ENCODE measurements around the gene MUC12.
"Not testable (repeated sequence)": the region's sequence is repeated elsewhere in the genome, so short reads cannot be mapped to it uniquely, and the experiment has no call there.

MUC12 gene

DNA sequence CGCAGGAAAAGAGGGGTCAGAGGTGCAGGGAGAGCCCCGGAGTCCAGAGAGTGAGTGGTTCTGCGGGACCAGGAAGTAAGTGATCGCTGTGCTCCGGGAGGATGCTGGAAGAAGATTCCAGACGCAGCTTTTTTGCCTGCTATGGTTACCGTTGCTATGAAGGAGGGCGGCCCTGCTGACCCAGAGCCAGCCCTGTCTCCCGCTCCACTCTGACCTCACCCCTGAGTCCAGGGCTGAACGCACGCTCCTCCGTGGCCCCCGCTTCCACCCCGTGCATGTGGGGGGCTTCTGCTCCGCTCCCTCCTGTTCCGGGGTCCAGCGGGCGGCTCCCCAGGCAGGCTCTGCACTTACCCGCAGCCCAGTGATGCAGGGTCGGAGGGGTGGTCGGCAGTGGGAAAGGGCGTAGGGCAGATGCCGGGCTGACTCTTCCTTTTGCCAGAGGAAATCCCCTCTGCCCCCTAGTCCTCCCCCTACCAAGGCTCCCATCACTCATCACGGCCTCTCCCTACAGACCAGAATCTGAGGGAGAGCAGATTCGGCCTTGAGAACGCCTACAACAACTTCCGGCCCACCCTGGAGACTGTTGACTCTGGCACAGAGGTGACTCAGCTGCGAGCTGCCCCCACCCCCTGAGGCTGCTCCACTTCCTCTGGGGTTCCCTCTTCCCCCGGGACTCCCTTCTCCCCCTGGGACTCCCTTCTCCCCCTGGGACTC is 47.9 kb downstream of the MUC12 start:
- Histone ChIP-seq H3K36me3 (ENCODE audit: control insufficient read depth, insufficient read depth, low read length) (peaks cover 23% of the 10 kb centered on the region), H3K4me1 (ENCODE audit: control insufficient read depth, insufficient read depth, low read length, poor library complexity, severe bottlenecking) (peaks cover 10% of the 10 kb centered on the region), H3K9me3 (ENCODE audit: control insufficient read depth, low read length) (no peaks in the 10 kb centered on the region), H3K4me3 (ENCODE audit: extremely low read depth, insufficient read depth, low read length, poor library complexity, severe bottlenecking) (peak overlapping the region; percentile 52), H3K27ac (ENCODE audit: low read depth, low read length, severe bottlenecking) (peak overlapping the region; percentile 100)
- 1 to 2% methylated on average over 17 to 19 of the region's 29 CpGs for WGBS, 2 experiments (ENCODE audit: insufficient coverage in 2 of 2)

GRCh38 chr7:101018271-101019167 is 49.2 kb downstream of the MUC12 start:
- Histone ChIP-seq H3K4me1 (ENCODE audit: control insufficient read depth, insufficient read depth, low read length, poor library complexity, severe bottlenecking) (peaks cover 10% of the 10 kb centered on the region), H3K4me3 (ENCODE audit: extremely low read depth, insufficient read depth, low read length, poor library complexity, severe bottlenecking) (peak overlapping the region; percentile 21), H3K27ac (ENCODE audit: low read depth, low read length, severe bottlenecking) (peak overlapping the region; percentile 87), H3K36me3 (ENCODE audit: control insufficient read depth, insufficient read depth, low read length) (peaks cover 11% of the 10 kb centered on the region), H3K9me3 (ENCODE audit: control insufficient read depth, low read length) (no peaks in the 10 kb centered on the region)
- 18 to 26% methylated on average over 8 to 11 of the region's 14 CpGs for WGBS, 2 experiments (ENCODE audit: insufficient coverage in 2 of 2)

DNA sequence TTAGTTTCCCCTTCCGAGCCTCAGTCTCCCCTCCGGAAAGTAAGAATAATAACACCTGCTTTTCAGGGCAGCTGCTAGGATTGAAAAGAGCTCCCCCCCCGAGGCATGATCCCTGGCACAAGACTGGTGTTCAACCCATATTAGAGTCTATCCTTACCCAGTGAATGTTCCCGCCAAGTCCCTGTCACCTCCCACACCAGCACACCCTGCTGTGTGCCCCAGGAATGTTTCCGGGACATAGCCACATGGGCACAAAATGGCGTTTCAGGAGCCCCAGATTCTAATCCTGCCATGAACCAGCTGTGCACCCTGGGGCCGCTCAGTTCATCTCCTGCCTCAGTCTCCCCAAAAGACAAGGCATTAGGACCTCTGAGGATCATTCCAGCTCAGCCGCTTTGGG is 51.1 kb downstream of the MUC12 start:
- WGBS, 2 experiments (ENCODE audit: insufficient coverage in 2 of 2) = 83% methylated on average over 7 to 8 of the region's 8 CpGs
- H3K4me3 ChIP-seq (ENCODE audit: extremely low read depth, insufficient read depth, low read length, poor library complexity, severe bottlenecking) = no peak overlapping the region
- H3K4me1 ChIP-seq (ENCODE audit: control insufficient read depth, insufficient read depth, low read length, poor library complexity, severe bottlenecking) = peaks cover 10% of the 10 kb centered on the region
- H3K36me3 ChIP-seq (ENCODE audit: control insufficient read depth, insufficient read depth, low read length) = peaks cover under 1% of the 10 kb centered on the region
- no peak overlapping the region for H3K27ac ChIP-seq (ENCODE audit: low read depth, low read length, severe bottlenecking)
- no peaks in the 10 kb centered on the region for H3K9me3 ChIP-seq (ENCODE audit: control insufficient read depth, low read length)

- Histone ChIP-seq H3K27ac (ENCODE audit: low read depth, low read length, severe bottlenecking) (no peak overlapping the region), H3K4me1 (ENCODE audit: control insufficient read depth, insufficient read depth, low read length, poor library complexity, severe bottlenecking) (peaks cover 10% of the 10 kb centered on the region), H3K9me3 (ENCODE audit: control insufficient read depth, low read length) (no peaks in the 10 kb centered on the region), H3K4me3 (ENCODE audit: extremely low read depth, insufficient read depth, low read length, poor library complexity, severe bottlenecking) (no peak overlapping the region), H3K36me3 (ENCODE audit: control insufficient read depth, insufficient read depth, low read length) (no peaks in the 10 kb centered on the region)
- 89% methylated on average over 2 to 3 of the region's 3 CpGs for WGBS, 2 experiments (ENCODE audit: insufficient coverage in 2 of 2)
These were observed 52.3 kb downstream of the MUC12 start for GRCh38 chr7:101021703-101022102.

DNA sequence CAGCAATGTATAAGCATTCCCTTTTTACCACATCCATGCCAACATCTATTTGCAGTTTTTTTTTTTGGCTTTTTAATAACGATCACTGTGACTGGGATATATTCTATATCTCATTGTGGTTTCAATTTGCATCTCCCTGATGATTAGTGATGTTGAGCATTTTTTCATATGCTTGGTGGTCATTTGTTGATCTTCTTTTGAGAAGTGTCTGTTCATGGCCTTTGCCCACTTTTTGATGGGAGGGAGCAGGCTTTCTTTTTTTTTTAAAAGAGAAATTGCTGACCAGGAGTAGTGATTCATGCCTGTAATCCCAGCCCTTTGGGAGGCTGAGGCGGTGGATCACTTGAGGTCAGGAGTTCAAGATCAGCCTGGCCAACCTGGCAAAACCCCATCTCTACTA is 54.5 kb downstream of the MUC12 start:
- Histone ChIP-seq H3K27ac (ENCODE audit: low read depth, low read length, severe bottlenecking) (no peak overlapping the region), H3K36me3 (ENCODE audit: control insufficient read depth, insufficient read depth, low read length) (no peaks in the 10 kb centered on the region), H3K4me3 (ENCODE audit: extremely low read depth, insufficient read depth, low read length, poor library complexity, severe bottlenecking) (no peak overlapping the region), H3K9me3 (ENCODE audit: control insufficient read depth, low read length) (no peaks in the 10 kb centered on the region), H3K4me1 (ENCODE audit: control insufficient read depth, insufficient read depth, low read length, poor library complexity, severe bottlenecking) (peaks cover 1% of the 10 kb centered on the region)
- no CpG with 5 or more reads among the region's 2 CpGs for WGBS, 2 experiments (ENCODE audit: insufficient coverage in 2 of 2)

DNA sequence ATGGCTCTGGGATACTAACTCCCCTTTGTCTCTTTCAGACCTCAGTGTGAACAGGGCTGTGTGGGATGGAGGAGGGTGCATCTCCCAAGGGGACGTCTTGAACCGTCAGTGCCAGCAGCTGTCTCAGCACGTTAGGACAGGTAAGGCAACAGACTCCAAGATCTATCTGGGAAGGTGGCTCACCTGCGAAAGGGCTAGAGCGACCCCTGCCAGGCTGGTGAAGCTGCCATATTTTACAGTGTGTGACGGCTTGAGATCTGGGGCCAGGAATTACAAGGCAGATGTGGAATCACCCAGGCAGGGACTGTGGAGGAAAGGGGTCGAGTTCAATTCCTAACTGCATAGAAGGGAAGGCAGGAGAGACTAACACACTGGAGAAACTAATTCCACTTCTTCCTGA is 61.7 kb downstream of the MUC12 start:
- Histone ChIP-seq H3K4me3 (ENCODE audit: extremely low read depth, insufficient read depth, low read length, poor library complexity, severe bottlenecking) (no peak overlapping the region), H3K4me1 (ENCODE audit: control insufficient read depth, insufficient read depth, low read length, poor library complexity, severe bottlenecking) (no peaks in the 10 kb centered on the region), H3K9me3 (ENCODE audit: control insufficient read depth, low read length) (no peaks in the 10 kb centered on the region), H3K36me3 (ENCODE audit: control insufficient read depth, insufficient read depth, low read length) (no peaks in the 10 kb centered on the region), H3K27ac (ENCODE audit: low read depth, low read length, severe bottlenecking) (no peak overlapping the region)
- WGBS, 2 experiments (ENCODE audit: insufficient coverage in 2 of 2) = 24 to 32% methylated on average over 6 to 7 of the region's 7 CpGs

DNA sequence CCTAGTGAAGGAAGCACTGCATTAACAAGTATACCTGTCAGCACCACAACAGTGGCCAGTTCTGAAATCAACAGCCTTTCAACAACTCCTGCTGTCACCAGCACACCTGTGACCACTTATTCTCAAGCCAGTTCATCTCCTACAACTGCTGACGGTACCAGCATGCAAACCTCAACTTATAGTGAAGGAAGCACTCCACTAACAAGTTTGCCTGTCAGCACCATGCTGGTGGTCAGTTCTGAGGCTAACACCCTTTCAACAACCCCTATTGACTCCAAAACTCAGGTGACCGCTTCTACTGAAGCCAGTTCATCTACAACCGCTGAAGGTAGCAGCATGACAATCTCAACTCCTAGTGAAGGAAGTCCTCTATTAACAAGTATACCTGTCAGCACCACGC is 66.6 kb downstream of the MUC12 start:
- 67 to 69% methylated on average over 4 of the region's 4 CpGs for WGBS, 2 experiments (ENCODE audit: insufficient coverage in 2 of 2)
- no peaks in the 10 kb centered on the region for H3K36me3 ChIP-seq (ENCODE audit: control insufficient read depth, insufficient read depth, low read length)
- H3K27ac ChIP-seq (ENCODE audit: low read depth, low read length, severe bottlenecking) = no peak overlapping the region
- no peaks in the 10 kb centered on the region for H3K4me1 ChIP-seq (ENCODE audit: control insufficient read depth, insufficient read depth, low read length, poor library complexity, severe bottlenecking)
- no peaks in the 10 kb centered on the region for H3K9me3 ChIP-seq (ENCODE audit: control insufficient read depth, low read length)
- H3K4me3 ChIP-seq (ENCODE audit: extremely low read depth, insufficient read depth, low read length, poor library complexity, severe bottlenecking) = no peak overlapping the region

DNA sequence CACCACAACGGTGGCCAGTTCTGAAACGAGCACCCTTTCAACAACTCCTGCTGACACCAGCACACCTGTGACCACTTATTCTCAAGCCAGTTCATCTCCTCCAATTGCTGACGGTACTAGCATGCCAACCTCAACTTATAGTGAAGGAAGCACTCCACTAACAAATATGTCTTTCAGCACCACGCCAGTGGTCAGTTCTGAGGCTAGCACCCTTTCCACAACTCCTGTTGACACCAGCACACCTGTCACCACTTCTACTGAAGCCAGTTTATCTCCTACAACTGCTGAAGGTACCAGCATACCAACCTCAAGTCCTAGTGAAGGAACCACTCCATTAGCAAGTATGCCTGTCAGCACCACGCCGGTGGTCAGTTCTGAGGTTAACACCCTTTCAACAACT is 71.9 kb downstream of the MUC12 start:
- not testable (repeated sequence) for H3K4me1 ChIP-seq (ENCODE audit: control insufficient read depth, insufficient read depth, low read length, poor library complexity, severe bottlenecking); H3K4me3 ChIP-seq (ENCODE audit: extremely low read depth, insufficient read depth, low read length, poor library complexity, severe bottlenecking); H3K27ac ChIP-seq (ENCODE audit: low read depth, low read length, severe bottlenecking); H3K36me3 ChIP-seq (ENCODE audit: control insufficient read depth, insufficient read depth, low read length); H3K9me3 ChIP-seq (ENCODE audit: control insufficient read depth, low read length)
- 77 to 81% methylated on average over 6 of the region's 6 CpGs for WGBS, 2 experiments (ENCODE audit: insufficient coverage in 2 of 2)

DNA sequence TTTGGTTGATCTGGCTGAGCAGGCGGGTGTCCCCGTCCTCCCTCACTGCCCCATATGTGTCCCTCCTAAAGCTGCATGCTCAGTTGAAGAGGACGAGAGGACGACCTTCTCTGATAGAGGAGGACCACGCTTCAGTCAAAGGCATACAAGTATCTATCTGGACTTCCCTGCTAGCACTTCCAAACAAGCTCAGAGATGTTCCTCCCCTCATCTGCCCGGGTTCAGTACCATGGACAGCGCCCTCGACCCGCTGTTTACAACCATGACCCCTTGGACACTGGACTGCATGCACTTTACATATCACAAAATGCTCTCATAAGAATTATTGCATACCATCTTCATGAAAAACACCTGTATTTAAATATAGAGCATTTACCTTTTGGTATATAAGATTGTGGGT is 89.0 kb downstream of the MUC12 start:
- WGBS, 2 experiments (ENCODE audit: insufficient coverage in 2 of 2) = 25 to 32% methylated on average over 6 to 7 of the region's 9 CpGs
- Histone ChIP-seq H3K36me3 (ENCODE audit: control insufficient read depth, insufficient read depth, low read length) (no peaks in the 10 kb centered on the region), H3K9me3 (ENCODE audit: control insufficient read depth, low read length) (no peaks in the 10 kb centered on the region), H3K4me1 (ENCODE audit: control insufficient read depth, insufficient read depth, low read length, poor library complexity, severe bottlenecking) (no peaks in the 10 kb centered on the region), H3K27ac (ENCODE audit: low read depth, low read length, severe bottlenecking) (no peak overlapping the region), H3K4me3 (ENCODE audit: extremely low read depth, insufficient read depth, low read length, poor library complexity, severe bottlenecking) (no peak overlapping the region)

DNA sequence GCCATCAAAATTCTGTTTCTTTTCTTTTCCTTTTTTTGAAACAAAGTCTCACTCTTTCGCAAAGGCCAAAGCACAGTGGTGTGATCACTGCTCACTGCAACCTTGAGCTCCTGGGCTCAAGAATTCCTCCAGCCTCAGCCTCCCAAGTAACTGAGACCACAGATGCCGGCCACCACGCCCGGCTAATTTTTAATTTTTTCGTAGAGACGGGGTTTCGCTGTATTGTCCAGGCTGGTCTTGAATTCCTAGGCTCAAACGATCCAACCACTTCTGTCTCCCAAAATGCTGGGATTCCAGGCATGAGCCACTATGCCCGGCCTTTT is 90.2 kb downstream of the MUC12 start:
- H3K9me3 ChIP-seq (ENCODE audit: control insufficient read depth, low read length) = no peaks in the 10 kb centered on the region
- H3K4me3 ChIP-seq (ENCODE audit: extremely low read depth, insufficient read depth, low read length, poor library complexity, severe bottlenecking) = no peak overlapping the region
- H3K36me3 ChIP-seq (ENCODE audit: control insufficient read depth, insufficient read depth, low read length) = no peaks in the 10 kb centered on the region
- H3K27ac ChIP-seq (ENCODE audit: low read depth, low read length, severe bottlenecking) = no peak overlapping the region
- 24 to 45% methylated on average over 7 of the region's 9 CpGs for WGBS, 2 experiments (ENCODE audit: insufficient coverage in 2 of 2)
- H3K4me1 ChIP-seq (ENCODE audit: control insufficient read depth, insufficient read depth, low read length, poor library complexity, severe bottlenecking) = no peaks in the 10 kb centered on the region

GRCh38 chr7:101060992-101061391 is 91.6 kb downstream of the MUC12 start:
- Histone ChIP-seq H3K9me3 (ENCODE audit: control insufficient read depth, low read length) (no peaks in the 10 kb centered on the region), H3K27ac (ENCODE audit: low read depth, low read length, severe bottlenecking) (no peak overlapping the region), H3K36me3 (ENCODE audit: control insufficient read depth, insufficient read depth, low read length) (no peaks in the 10 kb centered on the region), H3K4me3 (ENCODE audit: extremely low read depth, insufficient read depth, low read length, poor library complexity, severe bottlenecking) (no peak overlapping the region), H3K4me1 (ENCODE audit: control insufficient read depth, insufficient read depth, low read length, poor library complexity, severe bottlenecking) (no peaks in the 10 kb centered on the region)
- 100% methylated on average over 1 of the region's 5 CpGs; no CpG with 5 or more reads in 1 of the 2 experiments for WGBS, 2 experiments (ENCODE audit: insufficient coverage in 2 of 2)

Data from mesodermal cell (in vitro differentiated cells).